H1 (cell line): ENCODE measurements around the gene SAMMSON. TPM values are rescaled to one million over a fixed set of nuclear protein-coding genes. Genes with fewer than 3 reads are reported as not detected.

Source experiments
- CTCF ChIA-PET: fragments of 300-600 bp; sonication (Branson Sonifier 250); formaldehyde crosslinking; loops from one replicate; lab custom pipeline; 2021; ENCODE audit not compliant: partially characterized antibody; lab: Charles Lee
- POLR2A ChIA-PET: fragments of 300-600 bp; sonication (Branson Sonifier 250); formaldehyde crosslinking; loops from one replicate; lab custom pipeline; 2021; ENCODE audit warnings: inconsistent platforms; ENCODE audit not compliant: partially characterized antibody; lab: Charles Lee
- DNase-seq, 2 experiments: peaks; one replicate each; pipeline versions ENCODE4 v3.0.0 to v3.0.0-alpha.2; 2010 to 2022; ENCODE audit warnings: low spot score in 2 of 2, low read depth in 1 of 2, mixed read lengths in 1 of 2
- FAIRE-seq: peaks from 2 replicates; lab custom pipeline; 2011; peaks lifted over from hg19 to GRCh38; lab: Jason Lieb, UNC
- H2AFZ ChIP-seq: 2 replicates; pipeline ENCODE4 v1.8.1; 2012; ENCODE audit warnings: low read length, inconsistent platforms
- H2AK5ac ChIP-seq: 2 replicates; pipeline ENCODE4 v1.6.1; 2013; ENCODE audit warnings: low read depth, low read length
- H2BK120ac ChIP-seq: replicated peaks from 2 replicates; pipeline ENCODE3; 2013; ENCODE audit warnings: low read depth, low read length, inconsistent platforms
- H2BK12ac ChIP-seq: 2 replicates; pipeline ENCODE4 v1.6.1; 2013; ENCODE audit warnings: low read depth, low read length
- H2BK15ac ChIP-seq: 2 replicates; pipeline ENCODE4 v1.6.1; 2013; ENCODE audit warnings: low read length
- H2BK20ac ChIP-seq: 2 replicates; pipeline ENCODE4 v1.6.1; 2013; ENCODE audit warnings: low read length
- H2BK5ac ChIP-seq: 2 replicates; pipeline ENCODE4 v1.6.1; 2013; ENCODE audit warnings: low read depth, low read length
- H3K14ac ChIP-seq: 2 replicates; pipeline ENCODE4 v1.6.1; 2013; ENCODE audit warnings: inconsistent platforms; ENCODE audit not compliant: insufficient read length
- H3K18ac ChIP-seq: 2 replicates; pipeline ENCODE4 v1.6.1; 2013; ENCODE audit warnings: low read length; ENCODE audit errors: extremely low read depth
- H3K23ac ChIP-seq: 2 replicates; pipeline ENCODE4 v1.6.1; 2013; ENCODE audit warnings: inconsistent platforms; ENCODE audit not compliant: insufficient read length
- H3K23me2 ChIP-seq: 2 replicates; pipeline ENCODE4 v1.6.1; 2013; ENCODE audit warnings: low read depth, low read length
- H3K27ac ChIP-seq: 2 replicates; pipeline ENCODE4 v1.6.1; 2011; ENCODE audit warnings: low read depth, low read length, inconsistent platforms
- H3K27me3 ChIP-seq, 4 experiments: replicated peaks in 1 of 4; 1 replicate in 1 of 4; 2 replicates in 3 of 4; pipeline versions ENCODE4 v1.6.1 to v1.8.1; 2011 to 2013; ENCODE audit warnings: low read length in 3 of 4, mild to moderate bottlenecking in 3 of 4, inconsistent platforms in 2 of 4, mixed read lengths in 2 of 4, moderate library complexity in 1 of 4; ENCODE audit not compliant: control insufficient read depth in 3 of 4, insufficient read depth in 3 of 4; ENCODE audit errors: extremely low read depth in 1 of 4
- H3K36me3 ChIP-seq, 4 experiments: 2 replicates each; pipeline versions ENCODE4 v1.6.1 to v1.8.1; 2011 to 2013; ENCODE audit warnings: mild to moderate bottlenecking in 4 of 4, low read length in 3 of 4, moderate library complexity in 2 of 4, control low read depth in 1 of 4, inconsistent platforms in 1 of 4; ENCODE audit not compliant: insufficient read depth in 4 of 4, control insufficient read depth in 2 of 4
- H3K4ac ChIP-seq: replicated peaks from 2 replicates; pipeline ENCODE3; 2013; ENCODE audit warnings: low read length, low read depth, mixed read lengths, inconsistent platforms; ENCODE audit not compliant: insufficient read length
- H3K4me1 ChIP-seq, 4 experiments: replicated peaks in 1 of 4; 1 replicate in 1 of 4; 2 replicates in 3 of 4; pipeline versions ENCODE4 v1.6.1 to v1.8.1; 2011 to 2013; ENCODE audit warnings: low read length in 3 of 4, inconsistent platforms in 2 of 4, mixed read lengths in 1 of 4; ENCODE audit not compliant: insufficient read depth in 4 of 4, control insufficient read depth in 3 of 4
- H3K4me2 ChIP-seq, 2 experiments: 2 replicates each; pipeline versions ENCODE4 v1.6.1 to v1.8.1; 2011 to 2013; ENCODE audit warnings: low read depth in 2 of 2, low read length in 2 of 2, control low read depth in 1 of 2, inconsistent platforms in 1 of 2, mild to moderate bottlenecking in 1 of 2; ENCODE audit not compliant: insufficient read depth in 1 of 2
- H3K4me3 ChIP-seq, 4 experiments: fragments of 200-600, 300-600 bp in 1 of 4; sonication (generic), shearing (Covaris generic), sonication (Bioruptor Twin) in 1 of 4; 2 replicates each; pipeline versions ENCODE4 v1.5.1 to v1.8.1; 2011 to 2016; ENCODE audit warnings: low read length in 4 of 4, low read depth in 3 of 4, control low read depth in 2 of 4, inconsistent platforms in 2 of 4, mild to moderate bottlenecking in 2 of 4, mixed read lengths in 1 of 4, moderate library complexity in 1 of 4; ENCODE audit not compliant: insufficient read depth in 2 of 4; ENCODE audit errors: extremely low read depth in 1 of 4
- H3K56ac ChIP-seq: replicated peaks from 2 replicates; pipeline ENCODE3; 2013; ENCODE audit warnings: low read depth, mild to moderate bottlenecking, mixed read lengths, low read length, inconsistent platforms; ENCODE audit not compliant: insufficient read length
- H3K79me1 ChIP-seq: 2 replicates; pipeline ENCODE4 v1.6.1; 2013; ENCODE audit warnings: low read depth, low read length, control low read depth
- H3K79me2 ChIP-seq, 2 experiments: 2 replicates each; pipeline versions ENCODE4 v1.6.1 to v1.8.1; 2012 to 2013; ENCODE audit warnings: low read length in 2 of 2, mild to moderate bottlenecking in 2 of 2, inconsistent platforms in 1 of 2; ENCODE audit not compliant: insufficient read depth in 2 of 2, control insufficient read depth in 1 of 2
- H3K9ac ChIP-seq, 4 experiments: replicated peaks in 1 of 4; 1 replicate in 1 of 4; 2 replicates in 3 of 4; pipeline versions ENCODE4 v1.6.1 to v1.8.1; 2011 to 2013; ENCODE audit warnings: low read depth in 3 of 4, low read length in 3 of 4, control low read depth in 2 of 4, mild to moderate bottlenecking in 2 of 4, moderate library complexity in 2 of 4, inconsistent platforms in 1 of 4; ENCODE audit errors: extremely low read depth in 1 of 4
- H3K9me3 ChIP-seq, 2 experiments: 2 replicates each; pipeline versions ENCODE4 v1.6.1 to v1.8.1; 2012 to 2013; ENCODE audit warnings: mild to moderate bottlenecking in 2 of 2, moderate library complexity in 2 of 2, control low read depth in 1 of 2, inconsistent platforms in 1 of 2, low read depth in 1 of 2, low read length in 1 of 2, mixed read lengths in 1 of 2; ENCODE audit not compliant: insufficient read depth in 2 of 2
- H4K20me1 ChIP-seq, 2 experiments: replicated peaks in 1 of 2; 2 replicates each; pipeline versions ENCODE3 to v1.8.1; 2011 to 2013; ENCODE audit warnings: inconsistent platforms in 2 of 2, low read length in 2 of 2, mild to moderate bottlenecking in 1 of 2; ENCODE audit not compliant: insufficient read depth in 2 of 2, control insufficient read depth in 1 of 2
- H4K5ac ChIP-seq: 2 replicates; pipeline ENCODE4 v1.6.1; 2013; ENCODE audit warnings: low read length, low read depth, mixed read lengths, inconsistent platforms; ENCODE audit not compliant: insufficient read length
- H4K8ac ChIP-seq: 2 replicates; pipeline ENCODE4 v1.8.0; 2013; ENCODE audit warnings: mild to moderate bottlenecking, moderate library complexity, low read length, inconsistent platforms; ENCODE audit not compliant: insufficient read depth; ENCODE audit errors: extremely low read depth
- H4K91ac ChIP-seq: replicated peaks from 2 replicates; pipeline ENCODE3; 2013; ENCODE audit warnings: low read length, mixed read lengths, inconsistent platforms; ENCODE audit not compliant: insufficient read length
- ATF2 ChIP-seq: IDR thresholded peaks from 2 replicates; pipeline ENCODE4 v1.6.1; 2012; ENCODE audit warnings: low read length, inconsistent platforms
- CREB1 ChIP-seq: IDR thresholded peaks from 2 replicates; pipeline ENCODE4 v1.6.1; 2012; ENCODE audit warnings: inconsistent platforms
- GABPA ChIP-seq: IDR thresholded peaks from 2 replicates; pipeline ENCODE4 v1.6.1; 2011; ENCODE audit warnings: mild to moderate bottlenecking, low read length, moderate library complexity, borderline replicate concordance; ENCODE audit not compliant: insufficient read depth
- POLR2AphosphoS5 ChIP-seq: IDR thresholded peaks from 2 replicates; pipeline ENCODE4 v1.6.1; 2011; ENCODE audit warnings: low read depth, low read length
- RFX5 ChIP-seq: IDR thresholded peaks from 2 replicates; pipeline ENCODE4 v1.6.1; 2011; ENCODE audit warnings: low read depth, low read length, improper control_type of control experiment, borderline replicate concordance
- SIN3A ChIP-seq, 2 experiments: IDR thresholded peaks in 1 of 2; conservative IDR thresholded peaks in 1 of 2; 2 replicates each; pipeline ENCODE4 v1.6.1; 2011 to 2012; ENCODE audit warnings: low read length in 2 of 2, improper control_type of control experiment in 1 of 2, low read depth in 1 of 2, mild to moderate bottlenecking in 1 of 2
- SIRT6 ChIP-seq: IDR thresholded peaks from one replicate; pipeline ENCODE4 v1.7.1; 2012; ENCODE audit warnings: low read length, inconsistent platforms
- WGBS, 2 experiments: shearing (Covaris generic) in 1 of 2; methylation state at CpG; one replicate each; pipeline versions ENCODE4 v1.1.6 to v1.1.7; 2013 to 2015; ENCODE audit warnings: low lambda C conversion rate in 2 of 2, mixed read lengths in 2 of 2, inconsistent platforms in 1 of 2, low coverage in 1 of 2, missing lambda C conversion rate in 1 of 2; ENCODE audit not compliant: insufficient replicate concordance in 2 of 2, insufficient coverage in 1 of 2, insufficient read length in 1 of 2; ENCODE audit errors: extremely low coverage in 1 of 2, missing lambda C conversion rate in 1 of 2; 5-methylcytosine and 5-hydroxymethylcytosine counted together
- polyA plus RNA-seq, 7 experiments: library from polyadenylated mRNA; depleted of rRNA in 3 of 7; stranded (reverse) in 5 of 7; unstranded in 2 of 7; fragments of >200 nt in 5 of 7; fragments of 200-250 nt in 2 of 7; gene quantifications; 1 replicate in 5 of 7; 2 replicates in 1 of 7; 4 replicates in 1 of 7; pipeline versions ENCODE4 v1.2.1 to v1.2.3, GENCODE V29; 2011 to 2013; ENCODE audit warnings: missing spikeins in 2 of 7, mixed read lengths in 2 of 7
- total RNA-seq: library from RNA; stranded (reverse); fragmentation: NEBNext Ultra II Directional; extraction: Animal tissue kit (Norgen Biotek cat#: 25700); gene quantifications from 2 replicates; pipeline ENCODE4 v1.2.1, GENCODE V29; 2021

SAMMSON gene
- total and polyA plus RNA-seq, 2 of the 8 experiments (the other 6 are each of a cell fraction or from before 2014, with no cell fraction given), result not detected

- 87% methylated on average over 7 of the region's 7 CpGs; no CpG with 5 or more reads in 1 of the 2 experiments for WGBS, 2 experiments
- no peak overlapping the region for H3K27ac ChIP-seq
- no peak overlapping the region for H3K4me3 ChIP-seq
- no peak overlapping the region for H2BK15ac ChIP-seq
- H3K9ac ChIP-seq, result no peak overlapping the region
- no peak overlapping the region for H2BK120ac ChIP-seq
- no peak overlapping the region for H3K4me2 ChIP-seq
- no peak overlapping the region for H3K18ac ChIP-seq
- peaks cover 0 to 8% (median 2%) of the 10 kb centered on the region in 4 experiments; a peak in 3 of 7 replicates for H3K4me1 ChIP-seq
- H2AFZ ChIP-seq, result no peak overlapping the region
- DNase-seq, result no peak
- H4K8ac ChIP-seq, result no peak overlapping the region
- peaks cover 0 to 1% (median 0%) of the 10 kb centered on the region in 4 experiments; a peak in 1 of 7 replicates for H3K27me3 ChIP-seq
- H2AK5ac ChIP-seq, result no peak overlapping the region
- H3K23ac ChIP-seq, result no peak overlapping the region
- FAIRE-seq, result no peak
- no peak overlapping the region for H2BK5ac ChIP-seq
- ChIA-PET POLR2A (no interaction called here), CTCF (interaction anchor here (1.2 to 1.7 kb wide), 3 partner anchors 38 to 292 kb away, joined by 3 to 6 read pairs (median 3); no protein-coding TSS in a partner anchor)
- H4K20me1 ChIP-seq, result no peaks in the 10 kb centered on the region
- no peak overlapping the region for H3K4ac ChIP-seq
- H3K56ac ChIP-seq, result no peak overlapping the region
- no peaks in the 10 kb centered on the region for H3K23me2 ChIP-seq
- no peaks in the 10 kb centered on the region for H3K79me2 ChIP-seq
- no peak overlapping the region for H3K14ac ChIP-seq
- H3K9me3 ChIP-seq, result no peaks in the 10 kb centered on the region
- H4K5ac ChIP-seq, result no peak overlapping the region
- H4K91ac ChIP-seq, result no peak overlapping the region
- H3K79me1 ChIP-seq, result no peaks in the 10 kb centered on the region
- H2BK12ac ChIP-seq, result no peak overlapping the region
- H3K36me3 ChIP-seq, result no peaks in the 10 kb centered on the region
- no peak overlapping the region for H2BK20ac ChIP-seq
- TF ChIP-seq POLR2AphosphoS5 (no peak), ATF2 (no peak), GABPA (no peak), SIRT6 (no peak), CREB1 (no peak), SIN3A (conservative IDR thresholded peaks at IDR 0.05 in 1 of 2, IDR thresholded peaks at IDR 0.05 in 1 of 2; ENCODE audit: low read depth in 1 of 2, low read length in 2 of 2) (no peak), RFX5 (no peak)
Observed at GRCh38 chr3:70067860-70068521, 68.5 kb downstream of the SAMMSON start.
